Endothelial cell (in vitro differentiated cells): ENCODE data around the gene PAH. TPM values are rescaled to one million over a fixed set of nuclear protein-coding genes. Genes with fewer than 3 reads are reported as not detected.

Source experiments
- DNase-seq: peaks from one replicate; pipeline ENCODE4 v3.0.0; 2021; ENCODE audit warnings: low spot score
- H3K27ac Mint-ChIP-seq: one replicate; pipeline ENCODE4 v1.8.0; 2021; ENCODE audit warnings: mixed read lengths, inconsistent platforms; ENCODE audit not compliant: unreplicated experiment
- H3K27me3 Mint-ChIP-seq: one replicate; pipeline ENCODE4 v1.8.0; 2021; ENCODE audit warnings: mild to moderate bottlenecking, moderate library complexity, mixed read lengths, inconsistent platforms; ENCODE audit not compliant: unreplicated experiment
- H3K36me3 Mint-ChIP-seq: one replicate; pipeline ENCODE4 v1.8.0; 2021; ENCODE audit warnings: mild to moderate bottlenecking, low read depth, mixed read lengths, inconsistent platforms; ENCODE audit not compliant: unreplicated experiment
- H3K4me1 Mint-ChIP-seq: one replicate; pipeline ENCODE4 v1.8.0; 2021; ENCODE audit warnings: mild to moderate bottlenecking, mixed read lengths, inconsistent platforms; ENCODE audit not compliant: unreplicated experiment
- H3K4me3 Mint-ChIP-seq: one replicate; pipeline ENCODE4 v1.8.0; 2021; ENCODE audit warnings: mild to moderate bottlenecking, mixed read lengths, inconsistent platforms; ENCODE audit not compliant: unreplicated experiment
- H3K9me3 Mint-ChIP-seq: one replicate; pipeline ENCODE4 v1.8.0; 2021; ENCODE audit warnings: mixed read lengths, inconsistent platforms; ENCODE audit not compliant: unreplicated experiment
- total RNA-seq: library from RNA; stranded (reverse); fragmentation: NEBNext Ultra II Directional; extraction: Animal tissue kit (Norgen Biotek cat#: 25700); gene quantifications from one replicate; pipeline ENCODE4 v1.2.1, GENCODE V29; 2021; ENCODE audit not compliant: unreplicated experiment
- TF ChIP-seq, protein P1 (sequence below): fragments of 200-600 bp; sonication (generic); IDR thresholded peaks from one replicate; pipeline ENCODE4 v1.5.0; 2021; ENCODE audit warnings: antibody characterized with exemption; ENCODE audit not compliant: unreplicated experiment

PAH gene
- total RNA-seq, 1 donor from 2014 or later: not detected

DNA sequence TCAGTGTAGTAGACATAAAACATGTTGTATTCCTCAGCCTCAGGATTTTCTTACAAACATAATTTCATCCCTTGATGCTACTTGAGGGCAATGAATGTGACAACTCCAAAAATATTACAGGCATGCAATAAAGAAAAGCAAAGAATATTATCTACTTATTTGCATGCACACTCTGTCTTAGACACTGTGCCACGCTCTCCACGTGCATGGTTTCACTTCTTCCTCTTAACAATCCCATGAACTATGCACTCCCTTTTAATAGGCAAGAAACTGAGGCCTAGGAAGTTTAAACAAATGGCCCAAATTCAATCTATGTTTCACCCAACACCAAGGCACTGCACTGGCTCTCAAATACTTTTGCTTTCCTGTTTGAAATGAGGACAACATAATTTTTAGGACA, 1.8 kb upstream of the PAH start:
- DNase-seq: no peak
- Mint-ChIP-seq H3K9me3 (no peaks in the 10 kb centered on the region), H3K4me3 (no peak overlapping the region), H3K4me1 (no peaks in the 10 kb centered on the region), H3K27ac (no peak overlapping the region), H3K27me3 (no peaks in the 10 kb centered on the region), H3K36me3 (no peaks in the 10 kb centered on the region)
- TF ChIP-seq, protein P1, sequence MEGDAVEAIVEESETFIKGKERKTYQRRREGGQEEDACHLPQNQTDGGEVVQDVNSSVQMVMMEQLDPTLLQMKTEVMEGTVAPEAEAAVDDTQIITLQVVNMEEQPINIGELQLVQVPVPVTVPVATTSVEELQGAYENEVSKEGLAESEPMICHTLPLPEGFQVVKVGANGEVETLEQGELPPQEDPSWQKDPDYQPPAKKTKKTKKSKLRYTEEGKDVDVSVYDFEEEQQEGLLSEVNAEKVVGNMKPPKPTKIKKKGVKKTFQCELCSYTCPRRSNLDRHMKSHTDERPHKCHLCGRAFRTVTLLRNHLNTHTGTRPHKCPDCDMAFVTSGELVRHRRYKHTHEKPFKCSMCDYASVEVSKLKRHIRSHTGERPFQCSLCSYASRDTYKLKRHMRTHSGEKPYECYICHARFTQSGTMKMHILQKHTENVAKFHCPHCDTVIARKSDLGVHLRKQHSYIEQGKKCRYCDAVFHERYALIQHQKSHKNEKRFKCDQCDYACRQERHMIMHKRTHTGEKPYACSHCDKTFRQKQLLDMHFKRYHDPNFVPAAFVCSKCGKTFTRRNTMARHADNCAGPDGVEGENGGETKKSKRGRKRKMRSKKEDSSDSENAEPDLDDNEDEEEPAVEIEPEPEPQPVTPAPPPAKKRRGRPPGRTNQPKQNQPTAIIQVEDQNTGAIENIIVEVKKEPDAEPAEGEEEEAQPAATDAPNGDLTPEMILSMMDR: no peak

DNA sequence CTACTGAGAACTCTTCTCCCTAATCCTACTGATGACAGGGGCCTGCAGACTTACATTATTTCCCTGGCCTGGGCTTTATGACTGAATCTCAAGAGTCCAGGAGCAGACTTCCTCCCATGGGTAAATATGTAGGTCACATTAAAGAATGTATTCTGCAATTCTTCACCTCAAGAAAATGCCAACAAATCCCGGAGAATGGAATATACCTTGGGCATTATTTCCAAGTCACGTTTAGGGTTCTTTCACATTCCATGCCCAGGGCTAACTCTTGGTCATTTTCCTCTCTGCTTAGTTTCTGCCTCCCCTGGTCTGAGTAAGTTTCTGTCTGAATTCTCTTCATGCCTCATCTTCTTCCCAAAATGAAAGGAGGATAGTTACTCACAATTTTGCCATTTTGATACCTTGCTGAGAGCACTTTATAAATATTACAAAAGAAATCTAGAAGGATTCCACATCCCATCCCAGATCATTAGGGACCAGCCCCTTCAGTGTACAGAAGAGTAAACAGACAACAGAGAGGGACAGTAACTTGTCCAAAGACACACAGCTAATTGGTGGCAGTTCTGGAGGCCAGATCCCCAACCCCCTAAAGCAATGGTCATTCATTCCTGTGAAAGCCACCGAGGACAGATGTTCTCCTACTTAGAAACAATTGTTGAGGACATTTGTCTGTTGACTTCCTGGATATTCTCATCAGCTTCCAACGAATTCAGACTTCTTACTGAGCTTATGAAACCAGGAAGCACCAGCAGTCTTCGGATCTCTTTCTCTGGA, 605 bp downstream of the PAH start:
- no peaks in the 10 kb centered on the region for H3K36me3 Mint-ChIP-seq
- TF ChIP-seq, protein P1: no peak
- H3K9me3 Mint-ChIP-seq: no peaks in the 10 kb centered on the region
- H3K4me1 Mint-ChIP-seq: no peaks in the 10 kb centered on the region
- no peak for DNase-seq
- H3K27me3 Mint-ChIP-seq: no peaks in the 10 kb centered on the region
- no peak overlapping the region for H3K27ac Mint-ChIP-seq
- no peak overlapping the region for H3K4me3 Mint-ChIP-seq

DNA sequence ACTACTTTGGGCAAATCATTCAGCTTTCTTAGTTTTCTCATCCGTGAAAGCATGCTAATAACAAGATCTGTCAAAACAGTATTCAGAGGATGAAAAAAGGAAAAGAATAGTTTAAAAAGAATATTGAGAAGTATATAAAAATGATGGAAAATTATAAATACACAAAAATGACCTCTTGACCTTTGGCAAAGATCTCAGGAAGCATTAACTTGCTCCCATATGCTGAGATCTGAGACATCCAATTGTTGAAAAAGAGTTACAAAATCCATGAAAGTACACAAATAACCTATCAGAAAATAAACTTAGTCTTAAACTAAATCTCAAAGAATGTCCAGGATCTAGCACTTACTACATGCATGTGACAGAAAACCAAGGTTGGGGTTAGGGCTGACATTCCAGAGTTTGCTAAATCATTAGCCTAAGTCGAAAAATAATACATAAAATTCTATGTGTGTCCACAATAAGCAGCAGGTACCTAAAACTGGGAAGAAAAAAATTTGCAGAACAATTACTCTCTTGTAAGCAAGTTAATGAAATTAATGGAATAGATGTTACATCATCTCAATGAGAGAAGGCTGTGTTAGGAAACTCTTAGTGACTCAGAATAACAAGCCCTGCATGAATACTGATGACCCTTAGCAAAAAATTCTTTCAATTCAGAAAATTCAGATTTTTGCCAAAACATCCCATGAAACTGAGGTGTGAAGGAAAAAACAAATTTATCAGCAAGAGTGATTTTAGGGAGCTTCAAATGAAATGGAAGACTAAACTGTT, 3.4 kb downstream of the PAH start:
- no peaks in the 10 kb centered on the region for H3K4me1 Mint-ChIP-seq
- H3K27ac Mint-ChIP-seq: no peak overlapping the region
- H3K4me3 Mint-ChIP-seq: no peak overlapping the region
- no peaks in the 10 kb centered on the region for H3K9me3 Mint-ChIP-seq
- no peaks in the 10 kb centered on the region for H3K27me3 Mint-ChIP-seq
- no peak for DNase-seq
- H3K36me3 Mint-ChIP-seq: no peaks in the 10 kb centered on the region
- TF ChIP-seq, protein P1: no peak

DNA sequence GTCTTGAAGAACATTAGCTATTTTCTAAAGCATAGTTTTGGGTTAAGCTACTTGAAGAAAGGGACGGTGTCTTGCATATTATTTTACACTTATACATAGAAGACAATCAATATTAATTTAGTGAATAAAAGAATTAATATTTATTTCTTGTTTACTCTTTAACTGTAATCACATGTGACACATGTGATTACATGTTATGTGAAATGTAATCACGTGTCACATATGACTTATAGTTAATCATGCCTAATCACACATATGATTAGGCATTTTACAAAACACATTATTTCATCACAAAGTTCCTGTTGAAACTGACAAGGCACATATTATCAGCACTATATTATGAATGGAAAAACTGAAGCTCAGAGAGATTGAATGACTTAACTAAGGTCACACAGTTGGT, 4.8 kb downstream of the PAH start:
- Mint-ChIP-seq H3K27ac (no peak overlapping the region), H3K36me3 (no peaks in the 10 kb centered on the region), H3K27me3 (no peaks in the 10 kb centered on the region), H3K4me3 (no peak overlapping the region), H3K9me3 (no peaks in the 10 kb centered on the region), H3K4me1 (no peaks in the 10 kb centered on the region)
- no peak for DNase-seq
- TF ChIP-seq, protein P1: no peak

DNA sequence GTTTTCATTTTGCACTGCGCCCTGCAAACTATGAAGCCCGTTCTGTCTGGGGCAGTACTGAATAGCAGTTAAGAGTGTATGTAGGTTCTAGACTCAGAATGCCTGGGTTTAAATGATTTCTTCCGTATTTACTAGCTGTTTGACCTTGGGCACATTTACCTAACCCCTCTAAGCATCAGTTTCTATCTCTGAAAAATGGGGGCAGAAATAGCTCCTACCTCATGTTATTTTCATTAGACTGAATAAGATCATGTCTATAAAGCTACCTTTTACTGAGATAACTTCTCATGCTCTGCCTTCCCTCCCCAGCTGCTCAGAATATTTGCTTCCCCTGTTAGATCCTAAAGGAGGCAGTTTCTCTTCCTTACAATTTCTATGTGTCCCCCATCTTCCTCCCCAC, 5.7 kb downstream of the PAH start:
- DNase-seq: no peak
- H3K9me3 Mint-ChIP-seq: no peaks in the 10 kb centered on the region
- H3K27ac Mint-ChIP-seq: no peak overlapping the region
- H3K36me3 Mint-ChIP-seq: no peaks in the 10 kb centered on the region
- TF ChIP-seq, protein P1: no peak
- H3K27me3 Mint-ChIP-seq: no peaks in the 10 kb centered on the region
- H3K4me1 Mint-ChIP-seq: no peaks in the 10 kb centered on the region
- no peak overlapping the region for H3K4me3 Mint-ChIP-seq
